Epidermal melanocyte (primary cell): ENCODE results near the gene FAM114A1.
A peak's percentile ranks its signal among the peaks of the same experiment; 100 is the strongest.

ENCODE experiments used
- DNase-seq: peaks from one replicate; pipeline ENCODE4 v3.0.0; 2011; ENCODE audit warnings: low spot score; ENCODE audit not compliant: insufficient read length

The FAM114A1 gene

DNA sequence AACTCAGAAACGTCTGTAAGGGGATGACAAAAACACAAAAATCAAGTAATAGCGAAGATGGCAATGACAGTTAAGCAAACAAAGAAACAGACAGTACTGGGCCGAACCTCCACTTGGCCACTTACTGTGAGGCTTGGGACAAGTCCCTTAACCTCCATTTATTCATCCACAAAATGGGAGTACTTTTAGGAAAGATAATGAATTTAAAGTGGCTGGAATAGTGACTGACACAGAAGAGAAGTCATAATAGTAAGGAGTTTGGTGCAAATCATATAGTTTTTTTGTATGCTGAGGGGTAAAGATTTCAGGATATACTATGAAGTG is 9.5 kb upstream of the FAM114A1 start:
- DNase-seq = no peak

DNA sequence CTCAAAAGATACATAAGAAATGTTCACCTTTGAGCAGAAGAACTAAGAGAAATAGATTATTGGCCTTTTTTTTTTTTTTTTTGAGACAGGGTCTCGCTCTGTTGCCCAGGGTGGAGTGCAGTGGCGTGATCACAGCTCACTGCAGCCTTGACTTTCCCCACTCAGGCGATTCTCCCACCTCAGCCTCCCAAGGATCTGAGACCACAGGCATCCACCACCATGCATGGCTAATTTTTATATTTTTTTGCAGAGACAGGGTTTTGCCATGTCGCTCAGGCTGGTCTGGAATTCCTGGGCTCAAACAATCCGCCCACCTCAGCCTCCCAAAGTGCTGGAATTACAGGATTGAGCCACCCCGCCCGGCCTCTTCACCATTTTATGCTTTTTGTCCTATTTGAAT is 8.1 kb upstream of the FAM114A1 start:
- DNase-seq = no peak

DNA sequence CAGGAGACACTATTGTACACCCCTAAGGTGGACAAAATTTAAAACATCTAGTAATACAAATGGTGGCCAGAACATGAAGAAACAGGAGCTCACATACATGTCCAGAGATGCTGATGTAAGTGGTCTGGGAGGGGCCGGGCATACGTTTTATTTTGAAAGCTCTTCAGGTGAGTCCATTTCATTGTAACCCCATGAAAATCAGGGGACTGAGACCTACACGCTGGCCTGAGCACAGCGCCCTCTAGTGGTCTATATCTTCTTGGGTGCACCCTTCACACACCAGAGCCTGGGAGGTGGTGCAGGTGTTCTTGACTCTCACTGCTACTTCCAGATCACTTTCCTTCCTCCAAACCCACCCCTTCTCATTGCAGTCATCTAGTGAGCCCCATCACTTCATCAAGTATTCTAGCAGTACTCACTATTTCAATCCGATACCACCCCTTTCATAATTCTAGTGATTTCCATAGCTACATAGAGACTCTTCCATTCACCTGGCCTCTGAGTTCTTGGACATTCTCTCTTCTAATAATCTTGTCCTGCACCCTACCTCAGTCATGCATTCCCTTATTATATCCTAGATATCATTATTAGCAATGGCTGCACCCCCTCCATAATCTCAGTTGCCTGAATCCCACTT is 6.7 kb upstream of the FAM114A1 start:
- DNase-seq = no peak

DNA sequence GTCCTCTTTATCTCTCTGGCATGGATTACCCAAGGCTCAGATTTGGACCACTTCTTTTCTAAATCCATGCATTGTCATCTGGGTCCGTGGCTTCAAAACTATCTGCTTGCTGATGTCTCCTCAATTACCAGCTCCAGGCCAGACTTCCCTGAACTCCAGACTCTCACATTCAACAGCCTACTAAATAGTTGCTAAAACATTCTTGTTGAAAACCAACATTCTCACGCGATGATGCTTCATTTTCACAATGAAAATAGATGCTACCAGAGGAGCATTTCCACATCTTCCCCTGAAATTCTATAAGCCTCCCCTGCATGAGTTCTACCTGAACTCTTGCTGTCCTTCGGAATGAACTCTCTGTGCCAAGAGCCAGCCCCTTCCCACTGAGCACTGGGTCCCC is 5.8 kb upstream of the FAM114A1 start:
- DNase-seq = no peak

DNA sequence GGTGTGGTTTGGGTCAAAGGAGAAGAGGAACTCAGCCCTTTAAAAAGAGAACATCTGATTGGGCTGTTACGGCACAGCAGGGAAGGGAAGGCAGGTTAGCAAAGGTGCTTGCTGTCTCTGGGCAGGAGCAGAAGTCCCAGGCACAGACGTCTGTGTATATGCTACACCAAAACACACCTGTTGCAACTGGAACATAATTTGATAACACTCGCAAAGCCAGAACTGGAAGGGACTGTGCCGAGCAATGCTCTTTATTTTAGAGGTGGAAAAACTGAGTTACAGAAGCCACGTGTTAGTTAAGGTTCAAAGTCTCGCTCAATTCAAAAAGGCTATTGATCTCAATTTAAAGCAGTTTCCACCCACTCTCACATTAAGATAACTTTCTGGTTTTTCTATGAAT is 2.2 kb upstream of the FAM114A1 start:
- DNase-seq = no peak

DNA sequence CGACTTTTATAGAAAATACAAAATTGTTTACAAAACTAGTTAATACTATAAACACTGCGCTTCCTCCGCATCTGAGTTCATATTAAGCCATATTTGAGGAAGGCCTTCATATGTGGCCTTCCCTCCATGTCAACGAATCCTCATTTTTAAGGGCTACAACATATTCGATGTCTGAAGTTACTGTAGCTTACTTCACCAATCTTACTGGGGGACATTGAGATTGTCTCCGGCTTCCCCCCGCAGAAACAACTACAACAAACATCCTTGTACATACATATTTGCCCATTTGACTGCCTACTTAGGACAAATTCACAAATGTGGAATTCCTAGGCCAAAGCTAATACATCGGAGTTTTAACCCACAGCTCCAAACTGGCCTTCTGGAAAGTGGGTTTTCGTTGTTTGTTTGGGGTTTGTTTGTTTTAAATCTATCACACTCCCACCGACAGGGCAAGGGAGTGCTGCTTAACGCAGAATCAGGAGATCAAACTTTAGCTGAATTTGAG is 581 bp upstream of the FAM114A1 start:
- no peak for DNase-seq

DNA sequence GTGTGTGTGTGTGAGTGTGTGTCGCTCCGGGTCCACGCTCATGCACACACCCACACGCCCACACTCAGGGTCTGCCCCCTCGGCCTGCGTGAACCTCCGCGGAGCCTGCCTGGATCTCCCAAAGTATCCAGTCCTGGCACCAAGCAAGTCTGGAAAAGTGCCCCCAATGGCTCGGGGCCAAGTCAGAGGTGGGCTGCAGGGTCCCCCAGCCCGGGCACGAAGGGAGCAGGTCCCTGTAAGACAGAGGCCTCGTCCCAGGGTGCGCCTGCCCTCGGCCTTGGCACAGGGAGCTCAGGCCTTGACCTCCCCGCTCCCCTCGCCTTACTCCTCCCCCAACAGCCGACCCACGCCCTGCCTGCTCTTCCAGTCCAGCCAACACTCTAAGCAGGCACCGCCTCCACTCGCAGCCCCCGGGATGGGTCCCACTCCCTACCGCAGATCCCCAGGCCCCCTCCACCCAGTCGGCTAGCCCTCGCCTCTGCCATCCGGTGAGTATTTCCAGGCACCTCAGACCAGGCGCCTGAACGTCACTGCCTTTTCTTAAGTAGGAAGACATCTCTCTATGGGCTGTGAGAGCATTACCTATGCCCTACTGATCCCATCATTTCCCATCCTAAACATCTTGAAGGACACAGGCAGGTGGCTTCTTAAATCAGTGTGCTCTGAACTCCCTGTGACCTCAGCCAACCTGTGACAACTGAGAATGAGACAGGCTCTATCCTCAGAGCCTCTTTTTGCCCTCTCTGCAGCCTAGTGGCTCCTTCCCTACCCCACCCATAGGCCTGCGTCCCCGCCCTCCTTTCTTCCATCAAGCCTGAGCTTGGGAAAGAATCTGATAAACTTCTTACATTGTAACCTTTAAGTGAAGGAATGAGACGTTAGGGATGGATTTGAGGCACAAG is 704 bp downstream of the FAM114A1 start:
- DNase-seq = no peak

DNA sequence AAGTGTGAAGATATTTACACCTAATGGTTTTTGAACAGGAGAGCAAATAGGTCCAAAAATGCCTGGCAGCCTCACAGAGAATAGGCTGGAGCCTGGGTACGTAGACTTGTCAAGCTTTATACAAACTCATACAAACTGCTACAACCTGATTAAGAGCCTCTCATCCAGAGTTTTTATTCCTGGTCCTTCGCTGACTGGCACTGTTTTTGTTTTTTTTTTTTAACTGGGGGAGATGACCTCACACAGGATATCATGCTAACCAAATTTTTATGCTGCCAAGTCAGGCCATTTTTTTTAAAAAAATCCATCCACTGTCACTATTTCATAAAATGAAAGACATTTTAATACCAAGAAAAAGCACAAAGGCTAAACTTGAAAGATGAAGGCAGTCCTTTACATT is 1.9 kb downstream of the FAM114A1 start:
- no peak for DNase-seq

DNA sequence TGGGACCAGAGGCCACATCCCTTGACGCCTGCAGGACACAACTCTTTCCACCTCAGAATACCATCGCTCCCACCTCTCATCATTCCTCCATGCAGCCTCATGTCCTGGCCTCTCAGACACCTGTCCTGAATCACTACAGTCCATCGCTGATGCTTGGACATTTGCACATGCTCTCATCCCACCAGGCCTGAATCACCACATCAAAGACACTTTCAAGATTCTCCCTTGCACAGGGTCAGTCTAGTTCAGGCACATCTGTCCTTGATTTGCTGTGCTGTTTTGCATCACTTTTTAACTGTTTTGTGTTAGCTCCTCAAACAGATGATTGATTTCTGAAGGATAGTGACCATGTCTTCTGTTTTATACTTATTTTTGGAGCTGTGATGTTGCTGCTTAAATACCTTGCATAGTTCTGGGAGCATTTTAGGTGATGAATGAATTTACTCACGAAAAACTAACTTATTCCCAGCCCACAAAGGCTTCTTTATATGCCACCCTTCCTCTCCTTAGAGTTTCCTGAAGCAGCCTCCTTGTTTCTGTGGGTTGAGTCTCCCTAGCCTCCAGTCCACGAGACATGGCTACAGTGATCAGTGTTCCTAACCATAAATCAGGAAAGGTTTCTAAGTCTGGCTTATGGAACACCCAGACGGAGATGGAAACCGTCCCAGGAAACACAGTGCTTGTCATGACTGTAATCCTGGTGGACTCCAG is 2.6 kb downstream of the FAM114A1 start:
- DNase-seq = no peak

DNA sequence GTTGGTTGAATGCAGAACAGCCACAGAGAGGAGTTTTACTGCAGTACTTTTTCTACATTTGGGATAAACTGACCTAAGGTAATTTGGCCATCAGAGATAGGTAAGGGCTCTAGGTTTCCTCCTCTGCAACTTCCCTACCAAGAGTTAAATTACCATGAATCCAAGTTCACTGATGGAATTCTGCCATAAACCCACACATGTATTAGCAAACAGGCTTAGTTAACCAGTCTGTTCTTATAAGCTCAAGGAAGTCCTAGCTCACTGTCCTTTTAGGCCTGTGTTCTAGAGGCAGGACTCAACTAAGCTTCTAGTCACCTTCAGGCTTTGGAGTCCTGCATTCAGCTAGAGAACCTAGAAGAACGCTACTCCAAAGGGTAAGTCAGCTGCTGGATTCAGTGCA is 4.0 kb downstream of the FAM114A1 start:
- no peak for DNase-seq

DNA sequence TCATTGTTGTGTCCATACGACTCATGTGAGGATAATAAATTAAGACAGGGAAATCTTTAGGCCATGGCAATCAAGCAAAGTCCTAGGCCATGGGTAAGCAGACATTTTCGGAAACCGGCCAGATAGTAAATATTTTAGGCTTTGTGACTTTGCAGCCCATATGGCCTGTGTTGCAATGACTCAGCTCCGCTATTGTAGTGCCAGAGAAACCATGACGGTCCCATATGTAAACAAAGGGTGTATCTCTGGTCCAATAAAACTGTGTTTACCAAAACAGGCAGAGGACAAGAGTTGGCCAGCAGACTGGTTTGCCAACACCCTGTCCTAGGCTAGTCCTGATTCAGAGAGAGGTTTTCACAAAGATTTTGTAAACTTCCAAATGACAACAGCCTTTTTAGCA is 5.0 kb downstream of the FAM114A1 start:
- DNase-seq = no peak

DNA sequence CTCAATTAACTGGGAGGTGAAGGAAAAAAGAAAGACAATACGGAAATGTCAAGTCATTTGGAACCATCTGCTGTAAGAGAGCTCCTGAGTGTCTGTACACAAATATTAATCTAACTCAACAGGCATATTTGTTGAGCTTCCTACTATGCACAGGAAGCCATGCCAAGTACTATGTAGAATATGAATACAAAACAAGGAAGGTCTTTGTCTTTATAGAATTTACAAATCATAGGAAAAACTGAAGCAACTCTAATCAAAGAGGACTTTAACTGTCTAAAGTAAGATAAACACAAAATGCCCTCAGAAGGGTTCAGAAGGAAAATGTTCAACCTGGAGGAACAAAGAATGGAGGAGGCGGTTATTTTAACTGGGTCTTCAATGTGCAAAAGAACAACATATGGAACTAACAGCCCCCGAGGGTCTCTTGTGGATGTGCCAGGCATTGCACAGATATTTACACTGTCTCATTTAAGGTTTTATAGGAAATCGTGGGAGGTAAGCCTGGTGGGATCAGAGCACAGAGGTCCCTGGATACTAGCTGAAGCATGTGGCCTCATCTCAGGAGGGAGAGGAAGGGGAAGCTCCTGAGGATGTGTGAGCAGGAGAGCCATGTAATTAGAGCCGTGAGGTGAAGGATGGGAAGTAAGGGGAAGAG is 5.8 kb downstream of the FAM114A1 start:
- DNase-seq = no peak

DNA sequence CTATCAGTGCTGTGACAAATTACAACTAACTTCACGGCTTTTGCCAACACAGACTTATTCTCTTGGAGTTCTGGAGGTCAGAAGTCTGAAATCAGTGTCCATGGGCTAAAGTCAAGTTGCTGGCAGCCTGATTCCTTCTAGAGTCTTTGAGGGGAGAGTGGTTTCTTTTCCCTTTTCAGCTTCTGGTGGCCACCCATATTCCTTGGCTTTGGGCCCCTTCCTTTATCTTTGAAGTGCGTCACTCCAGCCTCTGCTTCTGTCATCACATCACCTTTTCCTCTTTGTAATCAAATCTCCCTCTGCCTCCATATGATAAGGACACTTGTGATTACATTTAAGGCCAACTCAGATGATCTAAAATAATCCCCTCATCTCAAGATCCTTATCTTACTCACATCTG is 9.0 kb downstream of the FAM114A1 start:
- no peak for DNase-seq

DNA sequence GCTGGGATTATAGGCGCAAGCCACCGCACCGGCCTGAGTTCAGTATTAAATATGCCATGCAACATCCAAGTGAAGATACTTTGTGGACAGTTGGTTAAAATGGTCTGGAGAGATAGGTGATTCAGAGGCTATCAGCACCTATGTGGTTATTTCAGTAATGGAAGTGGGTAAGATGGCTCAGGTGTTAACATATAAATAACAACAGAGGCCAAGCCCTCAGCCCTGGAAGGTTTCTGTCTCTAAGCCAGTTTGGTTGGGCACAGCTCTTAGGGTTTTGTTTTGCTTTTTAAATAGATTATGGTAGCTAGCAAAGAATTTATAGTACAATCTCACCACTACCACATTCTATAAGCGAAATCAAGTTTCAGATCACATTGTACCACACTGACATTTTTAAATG is 16.6 kb downstream of the FAM114A1 start:
- DNase-seq = no peak

DNA sequence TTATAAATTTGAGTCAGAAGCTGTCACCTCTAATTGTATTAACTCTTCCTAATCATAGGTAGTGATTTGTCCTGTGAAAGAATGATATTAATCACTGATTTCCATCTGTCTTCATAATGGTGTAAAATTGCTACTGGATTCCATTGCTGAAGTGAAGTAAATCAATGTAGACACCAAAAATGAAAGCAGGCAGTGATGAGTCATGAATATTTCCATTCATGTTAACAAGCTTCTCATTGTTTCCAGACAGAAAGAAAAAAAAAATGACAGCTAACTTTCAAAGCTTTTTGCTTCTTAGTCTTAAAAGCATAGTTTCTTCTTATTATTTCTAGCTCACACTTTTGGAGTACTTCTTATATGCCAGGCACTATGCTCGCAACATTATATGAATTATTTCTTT is 21.5 kb downstream of the FAM114A1 start:
- DNase-seq = peak; percentile 89

DNA sequence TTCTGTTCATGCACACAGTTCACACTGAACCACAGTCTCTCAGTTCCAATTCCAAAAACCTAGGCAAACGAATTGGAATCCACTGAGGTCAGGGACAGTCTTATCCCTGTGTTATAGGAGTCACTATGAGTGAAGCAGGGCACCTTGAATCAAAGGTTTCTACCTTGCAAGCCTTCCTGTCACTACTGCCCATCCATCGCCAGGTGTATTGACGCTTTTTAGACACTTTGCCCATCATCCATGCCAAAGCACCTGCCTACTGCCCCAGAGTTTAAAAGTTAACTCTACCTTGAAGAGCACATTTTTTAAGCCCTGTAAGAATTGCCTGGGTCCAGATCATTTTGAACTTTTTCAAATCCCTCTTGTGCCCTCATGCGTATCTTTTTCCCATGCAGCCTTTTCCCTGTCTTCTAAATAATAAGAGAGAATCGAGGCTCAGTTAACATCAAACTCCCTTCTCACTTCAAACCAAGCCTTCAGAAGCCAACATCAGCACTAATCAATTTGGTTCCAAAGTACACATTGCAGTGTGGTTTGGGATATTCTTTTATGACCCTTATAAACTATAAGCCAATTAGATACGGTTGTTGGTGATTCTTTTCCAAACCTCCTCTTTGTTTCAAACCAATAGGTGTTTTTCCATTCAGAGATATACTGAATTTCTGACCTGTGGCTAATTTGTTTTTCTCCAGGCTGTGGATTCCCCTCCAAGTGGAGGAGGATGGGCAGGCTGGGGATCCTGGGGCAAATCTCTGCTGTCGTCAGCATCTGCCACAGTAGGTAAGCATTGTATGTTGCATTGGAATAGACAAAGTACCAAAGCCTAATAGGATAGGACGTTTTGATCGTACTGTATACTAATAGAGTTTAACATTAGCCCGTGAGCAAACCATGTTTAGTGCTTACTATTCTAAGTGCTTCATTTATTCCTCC is 23.7 kb downstream of the FAM114A1 start:
- no peak for DNase-seq

DNA sequence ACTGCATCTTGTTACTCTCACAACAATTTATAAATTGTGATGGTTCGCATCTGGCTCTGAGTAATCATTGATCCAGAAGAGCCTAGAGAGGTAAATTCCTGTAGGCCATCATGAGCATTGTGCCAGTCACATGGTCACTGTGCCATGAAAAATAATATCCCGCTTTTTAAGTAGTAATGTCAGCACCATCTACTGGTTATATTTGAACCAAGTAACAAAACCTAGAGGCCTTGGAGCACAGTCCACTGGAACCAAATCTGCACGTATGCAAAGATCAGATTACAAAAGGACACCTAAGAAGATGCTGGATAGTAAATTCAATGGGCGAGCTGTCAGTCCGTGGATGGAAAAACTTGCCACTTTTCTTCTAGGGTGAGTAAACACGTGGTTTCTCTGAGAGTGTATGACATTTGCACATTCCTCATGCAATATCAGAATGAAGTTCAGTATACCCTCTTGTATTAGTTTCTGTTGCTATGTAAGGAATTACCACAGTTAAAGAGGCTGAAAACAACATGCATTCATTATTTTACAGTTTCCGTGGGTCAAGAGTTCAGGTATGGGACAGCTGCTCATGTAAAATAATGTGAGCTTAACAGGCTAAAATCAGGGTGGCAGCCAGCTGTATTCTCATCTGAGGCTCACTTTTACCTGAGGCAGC is 26.8 kb downstream of the FAM114A1 start:
- no peak for DNase-seq

DNA sequence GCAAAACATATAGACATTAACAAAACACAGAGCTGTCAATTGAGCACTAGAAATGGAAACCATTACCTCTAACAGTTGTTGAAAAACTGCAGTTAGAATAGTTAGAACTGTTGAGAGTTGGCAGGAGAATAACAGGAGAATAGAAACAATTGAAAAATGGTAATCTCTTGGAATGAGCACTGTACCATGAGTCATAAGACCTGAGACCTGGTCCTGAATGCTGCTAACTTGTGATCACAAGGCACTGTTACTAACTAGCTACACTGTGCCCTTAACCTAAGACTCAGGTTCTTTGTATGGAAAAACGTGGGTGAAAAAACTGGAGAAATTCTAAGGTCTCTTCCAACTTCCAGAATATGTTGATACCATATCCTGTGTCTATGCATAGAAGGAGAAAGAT is 29.3 kb downstream of the FAM114A1 start:
- DNase-seq = no peak

DNA sequence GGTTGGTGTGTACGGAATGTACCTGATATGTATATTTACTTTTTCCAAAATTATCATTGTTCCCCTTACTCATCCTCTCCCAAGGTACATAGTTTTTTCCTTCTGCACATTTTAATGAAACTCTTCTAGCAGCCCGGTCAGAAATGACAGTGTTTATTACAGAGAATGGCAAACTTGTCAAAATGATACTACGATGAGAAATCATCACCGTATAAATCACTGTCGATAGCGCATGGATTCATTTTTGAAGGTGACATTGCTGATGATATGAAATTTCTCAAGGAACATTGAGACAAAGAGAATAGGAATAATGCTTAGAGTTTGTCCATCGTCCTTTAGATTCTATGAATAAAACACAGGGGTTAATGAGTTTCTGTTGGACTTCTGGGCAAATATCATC is 30.6 kb downstream of the FAM114A1 start:
- DNase-seq = no peak

DNA sequence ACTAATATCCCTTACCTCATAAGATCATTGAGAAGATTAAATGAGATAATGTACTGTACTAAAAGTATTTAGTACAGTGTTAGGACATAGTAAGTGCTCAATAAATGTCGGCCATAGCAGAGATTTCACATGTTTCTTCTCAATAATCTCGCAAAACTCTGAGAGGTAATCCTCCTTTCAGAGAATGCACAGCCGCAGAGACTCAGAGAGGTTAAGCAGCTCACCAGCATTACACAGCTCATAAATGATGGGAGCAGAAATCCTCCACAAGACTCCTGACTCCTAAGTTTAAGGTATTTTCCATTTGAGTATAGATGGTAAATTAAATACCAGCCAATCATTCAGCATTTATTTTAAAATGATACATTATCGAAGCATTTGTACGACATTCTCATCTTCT is 34.6 kb downstream of the FAM114A1 start:
- no peak for DNase-seq
